ENCODE results near the gene ABR.

The ABR gene

GRCh38 chr17:953767-954166, 226.0 kb downstream of the ABR start:
- no peak for TF ChIP-seq ZFX (IDR thresholded peaks at IDR 0.05)
- no peak overlapping the region for H3K27ac ChIP-seq

Measured in C4-2B (cell line).